HCT116 (cell line): ENCODE results near the gene PGBD5. TPM values are rescaled to one million over a fixed set of nuclear protein-coding genes. Genes with fewer than 3 reads are reported as not detected.

ENCODE experiments used
- ATAC-seq: fragments of 200-7000 bp; cut with Tn5 transposase; 2 replicates; pipeline ENCODE4 v1.9.1; 2020; ENCODE audit warnings: mild to moderate bottlenecking, moderate library complexity
- BruUV-seq: library from RNA; stranded (reverse); fragments of 400-500 nt; replicated peaks from 2 replicates; lab custom pipeline; 2021; lab: Mats Ljungman, UMichigan
- CTCF ChIA-PET: fragments of 300-600 bp; sonication (Branson Sonifier 250); formaldehyde crosslinking; loops from one replicate; lab custom pipeline; 2021; ENCODE audit warnings: antibody characterized with exemption; lab: Charles Lee
- POLR2A ChIA-PET: fragments of 300-600, 350-600 bp; sonication (Branson Sonifier 250); formaldehyde crosslinking; loops from one replicate; lab custom pipeline; 2021; ENCODE audit warnings: antibody characterized with exemption; lab: Charles Lee
- RAD21 ChIA-PET, 2 experiments: fragments of 300-600 bp; sonication (Branson Sonifier 250); formaldehyde crosslinking; loops; one replicate each; lab custom pipeline; 2023; ENCODE audit warnings: low total read pairs in 2 of 2; ENCODE audit not compliant: uncharacterized antibody in 2 of 2, unreplicated experiment in 2 of 2, low non-redundant PET in 1 of 2; lab: Charles Lee
- DNase-seq: peaks from one replicate; pipeline ENCODE4 v3.0.0-alpha.2; 2010; ENCODE audit warnings: low read depth, low spot score
- H2AFZ ChIP-seq: fragments of 200-600 bp; shearing (Covaris generic), sonication (generic); 2 replicates; pipeline ENCODE4 v1.6.1; 2017; ENCODE audit warnings: low read depth, mixed run types, mixed read lengths, antibody characterized with exemption, low read length; ENCODE audit not compliant: poor library complexity, severe bottlenecking
- H3K27ac ChIP-seq: 2 replicates; pipeline ENCODE4 v1.5.1; 2012; ENCODE audit warnings: low read depth, low read length
- H3K27me3 ChIP-seq: fragments of 200-600 bp; sonication (generic); 2 replicates; pipeline ENCODE4 v1.6.1; 2016; ENCODE audit warnings: mixed run types, low read length, mixed read lengths; ENCODE audit not compliant: insufficient read depth
- H3K36me3 ChIP-seq, 2 experiments: fragments of 200-500 bp in 1 of 2; fragments of 200-600 bp in 1 of 2; sonication (Bioruptor generic) in 1 of 2; sonication (generic) in 1 of 2; 2 replicates each; pipeline versions ENCODE4 v1.5.1 to v1.6.1; 2014 to 2016; ENCODE audit warnings: low read length in 2 of 2, inconsistent platforms in 1 of 2, mixed read lengths in 1 of 2, mixed run types in 1 of 2; ENCODE audit not compliant: insufficient read depth in 2 of 2, control insufficient read depth in 1 of 2
- H3K4me1 ChIP-seq, 2 experiments: fragments of 200-600 bp in 1 of 2; sonication (generic) in 1 of 2; 2 replicates each; pipeline versions ENCODE4 v1.5.1 to v1.6.1; 2012 to 2017; ENCODE audit warnings: low read length in 2 of 2, inconsistent platforms in 1 of 2, mild to moderate bottlenecking in 1 of 2, mixed read lengths in 1 of 2, mixed run types in 1 of 2, moderate library complexity in 1 of 2; ENCODE audit not compliant: insufficient read depth in 2 of 2, control insufficient read depth in 1 of 2
- H3K4me2 ChIP-seq: fragments of 200-600 bp; sonication (generic); 2 replicates; pipeline ENCODE4 v1.6.1; 2017; ENCODE audit warnings: mixed run types, low read length, mixed read lengths
- H3K4me3 ChIP-seq, 2 experiments: fragments of 200-600 bp in 1 of 2; sonication (generic) in 1 of 2; replicated peaks in 1 of 2; 2 replicates each; pipeline ENCODE4 v1.5.1; 2011 to 2016; ENCODE audit warnings: low read length in 2 of 2, control low read depth in 1 of 2, low read depth in 1 of 2, mild to moderate bottlenecking in 1 of 2, mixed read lengths in 1 of 2, mixed run types in 1 of 2
- H3K79me2 ChIP-seq: fragments of 200-600 bp; sonication (generic); 2 replicates; pipeline ENCODE4 v1.6.1; 2017; ENCODE audit warnings: mild to moderate bottlenecking, mixed run types, low read length, moderate library complexity, mixed read lengths; ENCODE audit not compliant: insufficient read depth
- H3K9ac ChIP-seq: fragments of 200-600 bp; sonication (generic); 2 replicates; pipeline ENCODE4 v1.6.1; 2016; ENCODE audit warnings: low read length, mixed read lengths
- H3K9me2 ChIP-seq: fragments of 200-600 bp; sonication (generic), shearing (Covaris generic); 2 replicates; pipeline ENCODE4 v1.6.1; 2017; ENCODE audit warnings: mixed run types, mild to moderate bottlenecking, moderate library complexity; ENCODE audit not compliant: insufficient read depth
- H3K9me3 ChIP-seq, 2 experiments: fragments of 200-500 bp in 1 of 2; fragments of 200-600 bp in 1 of 2; sonication (Bioruptor generic) in 1 of 2; sonication (generic) in 1 of 2; 2 replicates each; pipeline ENCODE4 v1.6.1; 2014 to 2017; ENCODE audit warnings: low read length in 2 of 2, mixed read lengths in 2 of 2, inconsistent platforms in 1 of 2, low read depth in 1 of 2, mild to moderate bottlenecking in 1 of 2, mixed run types in 1 of 2, moderate library complexity in 1 of 2; ENCODE audit not compliant: control insufficient read depth in 1 of 2, insufficient read depth in 1 of 2
- H4K20me1 ChIP-seq: fragments of 200-600 bp; sonication (generic), shearing (Covaris generic); 2 replicates; pipeline ENCODE4 v1.6.1; 2017; ENCODE audit warnings: mixed run types, mild to moderate bottlenecking, moderate library complexity; ENCODE audit not compliant: insufficient read depth
- POLR2A ChIP-seq: IDR thresholded peaks from 2 replicates; pipeline ENCODE4 v1.7.0; 2011; ENCODE audit warnings: borderline replicate concordance; ENCODE audit not compliant: insufficient read depth, insufficient read length; ENCODE audit errors: extremely low read depth
- REST ChIP-seq: IDR thresholded peaks from 2 replicates; pipeline ENCODE4 v1.6.1; 2012; ENCODE audit warnings: low read depth
- SIN3A ChIP-seq: IDR thresholded peaks from 2 replicates; pipeline ENCODE4 v1.6.1; 2012; ENCODE audit warnings: low read depth
- SRF ChIP-seq: IDR thresholded peaks from 2 replicates; pipeline ENCODE4 v1.6.1; 2012; ENCODE audit warnings: low read depth
- YY1 ChIP-seq: IDR thresholded peaks from 2 replicates; pipeline ENCODE4 v1.6.1; 2011; ENCODE audit warnings: low read length, low read depth, moderate library complexity, mild to moderate bottlenecking; ENCODE audit not compliant: insufficient replicate concordance; ENCODE audit errors: extremely low read depth
- ZBTB33 ChIP-seq: IDR thresholded peaks from 2 replicates; pipeline ENCODE4 v1.6.1; 2011; ENCODE audit warnings: mild to moderate bottlenecking, low read length, moderate library complexity; ENCODE audit not compliant: insufficient replicate concordance; ENCODE audit errors: extremely low read depth
- intact Hi-C: fragments of 100-400 bp; cut with micrococcal nuclease; formaldehyde crosslinking; loops from 2 replicates; pipeline ENCODE4 v1.10.0; 2022
- total RNA-seq: library from RNA; stranded (reverse); gene quantifications from one replicate; pipeline ENCODE4 v1.2.1, GENCODE V29; 2021; ENCODE audit not compliant: unreplicated experiment

The PGBD5 gene
- total RNA-seq, 1 experiment from 2014 or later: 0.27 TPM

GRCh38 chr1:230366504-230366915, 59.6 kb downstream of the PGBD5 start:
- Histone ChIP-seq H4K20me1 (no peaks in the 10 kb centered on the region), H3K27ac (no peak overlapping the region), H3K36me3 (no peaks in the 10 kb centered on the region), H3K4me1 (no peaks in the 10 kb centered on the region), H3K4me3 (no peak overlapping the region), H3K4me2 (no peak overlapping the region), H3K9me3 (no peaks in the 10 kb centered on the region), H3K9me2 (no peaks in the 10 kb centered on the region), H3K79me2 (no peaks in the 10 kb centered on the region), H2AFZ (no peak overlapping the region), H3K9ac (no peak overlapping the region), H3K27me3 (peaks cover 10% of the 10 kb centered on the region; the same call in 1 of the 2 replicates)
- ChIA-PET RAD21 (no interaction called here), CTCF (no interaction called here), POLR2A (no interaction called here)
- TF ChIP-seq YY1 (no peak), ZBTB33 (no peak), SIN3A (no peak), REST (no peak), SRF (no peak), POLR2A (no peak)
- ATAC-seq: no peak
- DNase-seq: no peak
- intact Hi-C loops: no loop called here
- BruUV-seq: no TSS peak
